Rectal smooth muscle tissue (tissue), 1 donor: ENCODE measurements around the gene ARFGEF2.
"Not testable (repeated sequence)": the region's sequence is repeated elsewhere in the genome, so short reads cannot be mapped to it uniquely, and the experiment has no call there.

Source experiments
- H3K27ac ChIP-seq: one replicate; pipeline ENCODE4 v1.7.0; 2013; ENCODE audit warnings: low read depth, low read length, inconsistent platforms
- H3K27me3 ChIP-seq: one replicate; pipeline ENCODE4 v1.7.0; 2013; ENCODE audit warnings: low read length; ENCODE audit not compliant: control insufficient read depth, insufficient read depth
- H3K36me3 ChIP-seq: one replicate; pipeline ENCODE4 v1.7.0; 2013; ENCODE audit warnings: low read length; ENCODE audit not compliant: control insufficient read depth, insufficient read depth
- H3K4me1 ChIP-seq: one replicate; pipeline ENCODE4 v1.7.0; 2013; ENCODE audit warnings: low read length; ENCODE audit not compliant: control insufficient read depth, insufficient read depth
- H3K4me3 ChIP-seq: one replicate; pipeline ENCODE4 v1.7.0; 2013; ENCODE audit warnings: low read length
- H3K9ac ChIP-seq: one replicate; pipeline ENCODE4 v1.7.0; 2013; ENCODE audit warnings: low read length

ARFGEF2 gene

DNA sequence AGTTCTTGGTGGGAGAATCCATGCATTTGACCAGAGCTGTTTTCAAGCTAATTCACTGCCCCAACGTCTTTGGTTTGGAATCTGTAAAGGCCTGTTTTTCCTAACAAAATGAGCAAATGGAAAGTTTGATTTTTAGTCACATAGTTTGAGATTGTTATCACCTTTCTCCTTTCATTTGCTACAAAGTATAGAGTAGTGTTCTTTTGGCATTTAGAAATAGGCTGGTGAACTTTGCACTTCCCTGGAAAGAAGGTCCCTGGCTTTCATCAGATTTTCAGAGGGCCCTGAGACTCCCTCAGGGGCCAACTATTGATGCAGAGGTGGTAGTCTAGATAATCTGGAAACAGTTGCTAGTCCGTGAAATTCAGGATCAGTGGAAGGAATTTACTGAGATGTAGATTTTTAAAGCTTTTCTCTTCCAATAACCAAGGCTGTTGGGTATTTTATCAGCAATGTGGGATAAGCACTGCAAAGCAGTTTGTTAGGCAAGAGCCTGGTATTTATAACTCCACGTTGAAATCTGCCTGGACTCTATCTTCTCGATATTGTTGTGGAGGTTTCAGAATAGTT, 1.7 kb downstream of the ARFGEF2 start:
- Histone ChIP-seq H3K27ac (no peak overlapping the region), H3K36me3 (no peaks in the 10 kb centered on the region), H3K4me1 (peaks cover 8% of the 10 kb centered on the region), H3K27me3 (no peaks in the 10 kb centered on the region), H3K9ac (no peak overlapping the region), H3K4me3 (no peak overlapping the region)

DNA sequence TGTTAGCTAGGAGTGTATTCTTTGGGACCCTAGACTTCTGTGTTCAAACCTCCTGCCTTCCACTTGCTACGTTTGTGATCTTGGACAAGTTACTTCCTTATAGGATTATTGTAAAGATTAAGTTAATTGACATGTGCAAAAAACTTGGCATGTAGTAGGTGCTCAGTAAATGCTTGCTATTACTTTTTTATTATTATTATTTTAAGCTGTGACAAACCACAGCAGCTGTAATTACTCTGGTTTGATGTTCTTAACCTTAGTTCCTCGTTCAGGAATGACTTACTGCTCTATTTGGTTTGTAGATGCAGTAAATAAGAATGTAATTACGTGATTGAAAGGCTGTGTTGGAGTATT, 3.2 kb downstream of the ARFGEF2 start:
- Histone ChIP-seq H3K9ac (no peak overlapping the region), H3K27me3 (no peaks in the 10 kb centered on the region), H3K27ac (no peak overlapping the region), H3K36me3 (no peaks in the 10 kb centered on the region), H3K4me3 (no peak overlapping the region), H3K4me1 (peaks cover 18% of the 10 kb centered on the region)

DNA sequence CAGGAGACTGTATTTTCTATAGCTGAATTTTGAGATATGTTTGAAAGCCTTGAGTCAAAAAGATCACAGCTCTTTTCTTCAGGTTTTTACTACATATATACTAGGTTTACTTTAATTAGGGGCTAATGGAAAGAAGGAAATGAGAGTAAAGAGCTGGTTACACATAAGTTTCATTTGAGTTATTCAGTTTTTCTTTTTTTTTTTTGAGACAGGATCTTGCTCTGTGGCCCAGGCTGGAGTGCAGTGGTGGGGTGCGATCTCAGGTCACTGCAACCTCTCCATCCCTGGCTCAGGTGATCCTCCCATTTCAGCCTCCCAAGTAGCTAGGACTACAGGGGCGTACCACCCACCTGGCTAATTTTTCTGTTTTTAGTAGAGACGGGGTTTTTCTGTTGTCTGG, 4.8 kb downstream of the ARFGEF2 start:
- Histone ChIP-seq H3K4me1 (peaks cover 20% of the 10 kb centered on the region), H3K27ac (no peak overlapping the region)

DNA sequence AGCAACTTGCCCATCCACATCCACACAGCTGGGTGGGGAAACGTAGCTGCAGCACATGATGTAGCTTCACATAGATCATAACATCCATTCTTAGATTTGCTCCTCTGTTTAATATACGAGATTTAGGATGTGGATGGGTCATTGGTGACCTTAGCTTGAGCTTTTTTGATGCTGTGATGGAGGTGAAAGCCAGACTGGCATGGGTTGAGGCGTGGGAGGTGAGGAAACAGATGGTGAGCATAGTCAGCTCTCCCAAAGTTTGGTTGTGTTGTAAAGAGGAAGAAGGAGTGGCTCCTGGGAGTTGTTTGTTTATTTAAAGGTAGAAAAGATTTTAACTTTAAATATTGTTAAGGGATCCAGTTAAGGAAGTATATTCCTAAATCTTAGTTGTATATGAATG, 5.3 kb downstream of the ARFGEF2 start:
- peaks cover 20% of the 10 kb centered on the region for H3K4me1 ChIP-seq
- no peak overlapping the region for H3K27ac ChIP-seq
- H3K27me3 ChIP-seq = no peaks in the 10 kb centered on the region
- no peaks in the 10 kb centered on the region for H3K36me3 ChIP-seq
- no peak overlapping the region for H3K4me3 ChIP-seq
- no peak overlapping the region for H3K9ac ChIP-seq

More for the DNA sequence above, 4.8 kb downstream of the ARFGEF2 start:
- no peaks in the 10 kb centered on the region for H3K27me3 ChIP-seq
- H3K9ac ChIP-seq = no peak overlapping the region
- no peak overlapping the region for H3K4me3 ChIP-seq
- no peaks in the 10 kb centered on the region for H3K36me3 ChIP-seq

DNA sequence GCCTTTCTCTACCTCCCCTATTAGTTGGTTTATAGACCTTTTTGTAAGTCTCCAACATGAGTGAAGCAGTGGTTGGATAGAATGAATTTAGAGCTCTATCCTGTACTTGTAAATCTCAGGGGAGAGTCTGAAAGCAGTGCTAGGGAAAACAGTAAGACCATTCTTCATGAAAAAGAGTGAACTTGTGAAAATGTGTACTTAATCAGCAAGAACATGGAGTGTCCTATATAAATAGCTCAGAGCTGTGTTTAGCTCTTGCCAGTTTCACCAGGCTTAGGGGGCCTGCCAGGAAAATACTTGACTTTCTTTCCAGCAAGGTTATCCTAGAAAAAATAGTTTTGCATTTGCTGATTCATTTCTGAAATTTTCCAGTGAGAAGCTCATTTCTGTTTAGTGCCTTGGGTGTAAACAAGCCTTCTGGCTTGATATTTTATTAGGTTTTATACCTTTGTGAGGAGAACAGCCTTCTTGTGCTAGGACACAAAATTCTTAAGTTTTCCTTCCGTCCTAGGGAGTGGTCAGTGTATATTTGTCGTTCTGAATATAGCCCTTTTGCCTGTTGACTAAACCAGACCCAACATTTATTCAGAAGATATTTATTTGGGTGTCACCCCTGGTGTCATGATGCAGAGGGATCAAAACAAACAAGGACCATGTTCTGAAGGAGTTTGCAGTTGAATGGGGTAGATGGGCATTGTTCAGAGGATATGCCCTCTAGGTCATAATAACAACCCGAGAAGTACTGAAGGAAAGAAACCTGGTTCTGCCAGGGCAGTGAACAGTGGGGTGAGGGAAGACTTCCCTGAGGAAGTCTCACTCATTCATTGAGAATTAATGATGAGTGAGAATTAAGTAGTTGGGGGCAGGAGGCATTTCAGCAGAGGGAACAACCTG, 7.6 kb downstream of the ARFGEF2 start:
- H3K9ac ChIP-seq = no peak overlapping the region
- H3K4me3 ChIP-seq = no peak overlapping the region
- no peaks in the 10 kb centered on the region for H3K36me3 ChIP-seq
- peaks cover 12% of the 10 kb centered on the region for H3K4me1 ChIP-seq
- H3K27me3 ChIP-seq = no peaks in the 10 kb centered on the region
- H3K27ac ChIP-seq = peak overlapping the region; percentile 25

DNA sequence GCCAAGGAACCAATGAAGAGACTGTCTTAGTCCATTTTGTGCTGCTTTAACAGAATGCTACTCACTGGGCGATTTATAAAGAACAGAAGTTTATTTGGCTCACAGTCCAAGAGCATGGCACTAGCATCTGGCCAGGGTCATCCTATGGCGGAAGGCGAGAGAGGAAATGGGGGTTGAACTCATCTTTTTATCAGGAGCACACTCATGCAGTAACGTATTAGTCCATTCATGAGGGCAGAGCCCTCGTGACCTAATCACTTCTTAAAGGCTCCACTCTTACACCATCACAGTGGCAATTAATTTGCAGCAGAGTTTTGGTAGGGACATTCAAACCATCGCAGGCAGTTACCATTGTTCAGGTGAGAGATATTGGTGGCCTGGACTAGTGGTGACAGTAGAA, 8.5 kb downstream of the ARFGEF2 start:
- H3K4me3 ChIP-seq = no peak overlapping the region
- no peaks in the 10 kb centered on the region for H3K36me3 ChIP-seq
- H3K4me1 ChIP-seq = peaks cover 12% of the 10 kb centered on the region
- no peaks in the 10 kb centered on the region for H3K27me3 ChIP-seq
- H3K9ac ChIP-seq = no peak overlapping the region
- H3K27ac ChIP-seq = no peak overlapping the region

DNA sequence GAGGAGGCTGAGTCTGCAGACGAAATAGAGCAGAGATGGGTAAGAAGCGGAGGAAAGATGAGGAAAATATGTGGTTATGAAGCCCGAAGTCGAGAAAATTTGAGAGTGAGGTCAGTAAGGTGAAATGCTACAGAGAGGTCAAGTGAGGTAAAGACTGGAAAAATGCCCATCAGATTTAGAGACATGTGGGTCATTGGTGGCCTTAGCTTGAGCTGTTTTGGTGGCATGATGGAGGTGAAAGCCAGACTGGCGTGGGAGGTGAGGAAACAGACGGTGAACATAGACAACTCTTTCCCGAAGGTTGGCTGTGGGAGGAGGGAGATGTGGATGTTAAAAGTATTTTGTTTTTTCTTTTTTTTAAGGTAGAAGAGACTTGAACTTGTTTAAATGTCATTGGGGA, 9.4 kb downstream of the ARFGEF2 start:
- Histone ChIP-seq H3K27me3 (no peaks in the 10 kb centered on the region), H3K4me1 (peaks cover 12% of the 10 kb centered on the region), H3K36me3 (no peaks in the 10 kb centered on the region), H3K4me3 (no peak overlapping the region), H3K9ac (no peak overlapping the region), H3K27ac (no peak overlapping the region)

DNA sequence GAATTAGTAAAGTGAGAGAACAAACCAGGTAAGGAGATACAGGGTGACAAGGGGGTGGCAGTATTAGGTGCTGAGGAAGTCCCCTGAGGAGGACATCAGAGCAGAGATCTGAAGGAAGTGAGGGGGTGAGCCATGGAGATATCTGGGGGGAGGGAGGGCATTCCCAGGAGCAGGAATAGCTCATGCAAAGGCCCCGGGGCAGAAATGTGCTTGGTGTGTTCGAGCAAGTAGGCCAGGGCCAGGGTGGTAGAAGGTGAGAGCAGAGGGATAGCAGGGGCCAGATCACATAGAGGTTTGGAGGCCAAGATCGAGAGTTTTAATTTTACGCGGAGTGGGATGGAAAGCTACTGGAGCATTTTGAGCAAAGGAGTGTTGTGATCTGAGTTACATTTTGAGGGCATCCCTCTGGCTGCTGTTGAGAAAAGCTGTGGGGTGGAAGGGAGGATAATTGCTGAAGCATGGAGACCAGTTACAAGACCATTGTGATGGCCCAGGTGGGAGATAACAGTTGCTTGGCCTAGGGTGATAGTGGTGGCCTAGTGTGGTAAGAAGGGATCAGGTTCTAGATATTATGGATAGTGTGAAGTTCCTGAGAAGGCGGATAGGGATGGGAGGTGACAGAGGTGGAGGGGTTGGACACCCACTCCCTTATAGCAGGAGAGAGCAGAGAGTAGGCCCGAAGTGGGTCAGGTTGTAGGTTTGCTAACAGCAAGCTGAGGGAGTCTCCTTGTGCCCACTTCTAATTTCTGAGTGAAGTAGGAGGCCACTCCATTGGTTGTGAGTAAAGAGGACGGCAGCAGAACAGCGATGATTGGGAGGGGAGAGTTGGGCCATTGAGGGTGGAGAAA, 10.2 kb downstream of the ARFGEF2 start:
- H3K9ac ChIP-seq = no peak overlapping the region
- H3K27ac ChIP-seq = no peak overlapping the region
- H3K4me3 ChIP-seq = no peak overlapping the region
- peaks cover 12% of the 10 kb centered on the region for H3K4me1 ChIP-seq
- H3K27me3 ChIP-seq = no peaks in the 10 kb centered on the region
- H3K36me3 ChIP-seq = no peaks in the 10 kb centered on the region

DNA sequence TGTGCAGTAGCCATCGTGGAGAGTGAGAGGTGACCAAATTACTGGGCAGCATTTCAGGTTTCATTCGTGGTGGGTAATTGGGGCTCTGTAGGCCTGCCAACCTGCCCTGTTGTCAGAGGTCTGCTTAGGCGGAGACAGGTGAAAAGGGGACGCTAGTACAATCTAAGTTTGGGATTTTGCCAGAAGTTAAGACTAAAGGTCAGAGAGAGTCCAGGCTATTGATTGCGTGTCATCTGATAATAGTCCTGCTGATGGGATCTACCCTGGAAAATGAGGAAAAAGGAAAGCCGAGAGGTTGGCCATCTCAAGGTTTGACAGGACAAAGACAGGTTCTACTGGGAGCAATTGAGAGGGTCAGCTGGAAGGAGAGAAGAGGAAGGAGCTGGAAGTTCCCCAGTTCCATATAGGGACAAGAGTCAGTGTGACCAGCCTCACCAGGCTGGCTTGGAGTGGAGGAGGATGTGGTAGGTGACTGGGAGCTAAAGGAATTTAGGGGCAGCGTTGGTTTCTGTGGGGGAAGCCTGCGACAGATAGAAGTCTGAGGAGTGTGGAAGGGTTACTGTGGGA, 10.9 kb downstream of the ARFGEF2 start:
- no peaks in the 10 kb centered on the region for H3K27me3 ChIP-seq
- no peak overlapping the region for H3K9ac ChIP-seq
- H3K4me3 ChIP-seq = peak overlapping the region; percentile 25
- H3K4me1 ChIP-seq = peaks cover 12% of the 10 kb centered on the region
- H3K27ac ChIP-seq = no peak overlapping the region
- H3K36me3 ChIP-seq = no peaks in the 10 kb centered on the region

DNA sequence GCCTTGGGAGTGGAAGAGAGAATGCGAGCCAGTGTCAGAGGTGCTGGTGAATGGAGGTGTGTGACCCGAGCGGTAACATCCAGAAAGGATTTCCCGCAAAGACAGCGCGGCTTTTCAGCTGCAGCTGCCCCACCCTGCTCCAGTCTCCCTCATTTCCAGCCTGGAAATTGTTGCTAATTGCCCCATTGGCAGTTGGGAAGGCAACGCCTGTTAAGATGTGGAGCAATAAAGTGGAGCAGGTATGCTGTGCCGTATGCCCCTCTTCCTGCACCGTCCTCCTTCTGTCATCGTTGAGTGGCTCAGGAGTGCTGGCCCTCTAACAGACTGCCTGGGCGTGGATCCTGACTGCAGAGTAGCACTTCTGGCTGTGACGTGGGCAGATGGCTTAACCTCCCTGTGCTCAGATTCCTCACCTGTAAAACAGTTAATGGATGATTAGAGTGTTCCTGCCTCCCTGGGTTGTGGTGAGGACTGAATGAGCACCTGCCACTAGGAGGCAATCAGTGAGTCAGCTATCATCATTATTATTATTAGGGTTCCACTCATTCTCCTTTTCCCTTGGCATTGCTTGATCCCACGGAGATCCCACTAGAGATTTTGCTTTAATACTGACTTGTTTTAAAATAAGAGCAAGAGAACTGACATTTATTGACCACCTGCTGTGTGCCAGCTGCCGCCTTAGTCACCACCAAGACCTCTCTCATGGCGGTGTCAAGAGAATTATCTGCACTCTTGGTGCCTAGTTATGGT, 11.7 kb downstream of the ARFGEF2 start:
- H3K27me3 ChIP-seq = no peaks in the 10 kb centered on the region
- H3K9ac ChIP-seq = no peak overlapping the region
- H3K4me1 ChIP-seq = peaks cover 12% of the 10 kb centered on the region
- no peaks in the 10 kb centered on the region for H3K36me3 ChIP-seq
- H3K4me3 ChIP-seq = peak overlapping the region; percentile 25
- H3K27ac ChIP-seq = no peak overlapping the region

DNA sequence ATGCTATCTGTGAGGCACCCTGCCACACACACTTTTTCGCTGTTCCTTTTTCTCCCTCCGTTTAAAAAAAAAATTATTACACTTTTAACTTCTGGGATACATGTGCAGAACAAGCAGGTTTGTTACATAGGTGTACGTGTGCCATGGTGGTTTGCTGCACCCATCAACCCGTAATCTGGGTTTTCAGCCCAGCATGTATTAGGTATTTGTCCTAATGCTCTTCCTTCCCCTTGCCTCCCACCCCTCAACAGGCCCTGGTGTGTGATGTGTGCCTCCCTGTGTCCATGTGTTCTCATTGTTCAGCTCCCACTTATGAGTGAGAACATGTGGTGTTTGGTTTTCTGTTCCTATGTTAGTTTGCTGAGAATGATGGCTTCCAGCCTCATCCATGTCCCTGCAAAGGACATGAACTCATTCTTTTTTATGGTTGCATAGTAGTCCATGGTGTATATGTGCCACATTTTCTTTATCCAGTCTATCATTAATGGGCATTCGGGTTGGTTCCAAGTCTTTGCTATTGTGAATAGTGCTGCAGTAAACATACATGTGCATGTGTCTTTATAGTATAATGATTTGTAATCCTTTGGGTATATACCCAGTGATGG, 12.9 kb downstream of the ARFGEF2 start:
- not testable (repeated sequence) for H3K27ac ChIP-seq, H3K36me3 ChIP-seq, H3K27me3 ChIP-seq, H3K4me1 ChIP-seq, H3K4me3 ChIP-seq, H3K9ac ChIP-seq
